GM19193 (cell line): ENCODE data around the gene GEMIN4.

Source experiments
- POLR2A ChIP-seq: IDR thresholded peaks from 4 replicates; pipeline ENCODE4 v1.6.1; 2011; ENCODE audit not compliant: insufficient read depth, insufficient read length; ENCODE audit errors: extremely low read depth

GEMIN4 gene

DNA sequence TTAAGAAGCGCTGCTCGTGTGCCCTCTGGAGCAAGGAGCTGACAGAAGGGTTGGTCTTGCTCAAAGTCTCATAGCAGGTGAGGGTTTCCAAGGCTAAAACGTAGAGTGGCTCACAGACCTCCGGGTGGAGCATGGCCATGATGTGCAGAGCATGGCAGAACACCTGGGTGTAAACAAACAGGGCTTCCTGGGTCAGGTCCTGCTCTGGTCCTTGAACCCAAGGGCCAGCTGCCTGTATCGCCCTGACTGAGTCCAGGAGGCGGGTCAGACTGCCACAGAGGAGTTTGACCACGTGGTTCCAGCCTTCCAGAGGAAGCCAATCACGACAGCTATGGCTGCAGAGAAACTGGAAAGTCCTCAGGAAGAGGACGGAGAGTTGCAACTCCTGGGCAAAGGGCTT is 7.1 kb downstream of the GEMIN4 start:
- no peak for TF ChIP-seq POLR2A

- TF ChIP-seq POLR2A, result no peak
Measured at GRCh38 chr17:743139-743538, 8.9 kb downstream of the GEMIN4 start.

GRCh38 chr17:742147-742793 is 9.8 kb downstream of the GEMIN4 start:
- no peak for TF ChIP-seq POLR2A

DNA sequence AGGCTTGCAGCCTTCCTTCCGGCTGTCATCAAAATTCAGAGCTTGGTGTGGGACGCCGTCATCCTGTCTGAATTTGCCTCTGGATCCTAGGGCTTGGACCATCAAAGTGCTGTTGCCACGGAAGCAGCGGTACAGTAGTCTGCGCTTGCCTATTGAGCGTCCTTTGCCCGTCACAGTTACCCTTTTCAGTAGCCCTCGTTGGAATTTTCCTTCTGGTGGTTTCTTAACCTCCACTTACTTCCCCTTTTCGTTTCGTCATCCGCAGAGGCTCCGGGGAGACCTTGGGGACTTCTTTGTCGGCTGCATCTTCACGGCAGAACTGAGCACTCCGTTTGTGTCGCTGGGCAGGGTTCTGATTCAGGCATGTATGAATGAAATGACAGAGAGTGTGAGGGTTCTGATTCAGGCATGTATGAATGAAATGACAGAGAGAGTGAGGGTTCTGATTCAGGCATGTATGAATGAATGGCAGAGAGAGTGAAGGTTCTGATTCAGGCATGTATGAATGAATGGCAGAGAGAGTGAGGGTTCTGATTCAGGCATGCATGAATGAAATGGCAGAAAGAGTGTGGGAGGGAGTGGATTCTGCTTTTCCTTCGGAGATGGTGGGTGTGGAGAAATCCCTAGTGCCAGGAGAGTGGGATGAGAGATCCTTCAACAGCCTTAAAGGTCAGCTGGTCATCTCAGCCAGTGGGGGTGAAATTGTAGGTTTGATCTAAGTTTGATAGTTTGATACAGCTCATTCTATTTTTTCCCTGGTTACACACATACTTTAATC is 11.6 kb downstream of the GEMIN4 start:
- no peak for TF ChIP-seq POLR2A

- TF ChIP-seq POLR2A, result no peak
Measured at GRCh38 chr17:737561-738113, 14.4 kb downstream of the GEMIN4 start.

GRCh38 chr17:733743-734142 is 18.3 kb downstream of the GEMIN4 start:
- TF ChIP-seq POLR2A, result no peak

- no peak for TF ChIP-seq POLR2A
Measured at GRCh38 chr17:732902-733720, 19.0 kb downstream of the GEMIN4 start.

GRCh38 chr17:732067-732901 is 19.8 kb downstream of the GEMIN4 start, which contains the start of gene TLCD3A:
Gene TLCD3A (plus strand): TSS chr17:732596. CDS start chr17:732648, 52 bp downstream.
- TF ChIP-seq POLR2A, result peak; percentile 40

GRCh38 chr17:731644-732066 is 20.4 kb downstream of the GEMIN4 start:
- no peak for TF ChIP-seq POLR2A

- TF ChIP-seq POLR2A, result no peak
Measured at GRCh38 chr17:728911-729310, 23.2 kb downstream of the GEMIN4 start.

- no peak for TF ChIP-seq POLR2A
Measured at GRCh38 chr17:726271-726919, 25.7 kb downstream of the GEMIN4 start.

DNA sequence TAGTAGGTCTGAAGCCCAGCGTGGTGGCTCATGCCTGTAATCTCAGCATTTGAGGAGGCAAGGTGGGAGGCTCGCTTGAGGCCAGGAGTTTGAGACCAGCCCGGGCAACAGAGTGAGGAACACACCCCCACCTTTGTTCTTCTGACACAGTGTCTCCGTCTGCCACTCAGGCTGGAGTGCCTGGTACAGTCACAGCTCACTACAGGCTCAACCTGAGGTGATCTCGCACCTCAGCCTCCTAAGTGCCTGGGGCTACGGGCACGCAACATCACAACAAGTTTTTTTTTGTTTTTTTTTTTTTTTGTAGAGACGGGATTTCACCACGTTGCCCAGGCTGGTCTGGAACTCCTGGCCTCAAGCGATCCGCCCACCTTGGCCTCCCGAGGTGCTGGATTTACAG is 26.3 kb downstream of the GEMIN4 start:
- no peak for TF ChIP-seq POLR2A

DNA sequence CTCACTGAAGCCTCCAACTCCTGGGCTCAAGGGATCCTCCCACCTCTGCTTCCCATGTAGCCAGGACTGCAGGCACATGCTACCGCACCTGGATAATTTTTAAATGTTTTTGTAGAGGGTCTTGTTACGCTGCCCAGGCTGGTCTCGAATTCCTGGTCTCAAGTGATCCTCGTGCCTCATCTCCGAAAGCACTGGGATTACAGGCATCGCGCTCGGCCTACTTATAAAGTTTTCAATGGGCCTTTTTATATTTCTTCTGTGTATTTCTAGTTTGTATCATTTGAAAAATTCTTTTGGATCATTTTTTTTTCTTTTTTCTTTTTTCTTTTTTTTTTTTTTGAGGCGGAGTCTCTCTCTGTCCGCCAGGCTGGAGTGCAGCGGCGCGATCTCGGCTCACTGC is 27.0 kb downstream of the GEMIN4 start:
- no peak for TF ChIP-seq POLR2A

GRCh38 chr17:721540-721937 is 30.5 kb downstream of the GEMIN4 start:
- no peak for TF ChIP-seq POLR2A
